GM21423 (cell line): ENCODE measurements around the gene TXNRD1.

ENCODE experiments used
- ATAC-seq: cut with Tn5 transposase; IDR thresholded peaks from one replicate; pipeline ENCODE4 v1.9.1; 2021; ENCODE audit warnings: mild to moderate bottlenecking, moderate library complexity; ENCODE audit not compliant: unreplicated experiment

TXNRD1 gene

DNA sequence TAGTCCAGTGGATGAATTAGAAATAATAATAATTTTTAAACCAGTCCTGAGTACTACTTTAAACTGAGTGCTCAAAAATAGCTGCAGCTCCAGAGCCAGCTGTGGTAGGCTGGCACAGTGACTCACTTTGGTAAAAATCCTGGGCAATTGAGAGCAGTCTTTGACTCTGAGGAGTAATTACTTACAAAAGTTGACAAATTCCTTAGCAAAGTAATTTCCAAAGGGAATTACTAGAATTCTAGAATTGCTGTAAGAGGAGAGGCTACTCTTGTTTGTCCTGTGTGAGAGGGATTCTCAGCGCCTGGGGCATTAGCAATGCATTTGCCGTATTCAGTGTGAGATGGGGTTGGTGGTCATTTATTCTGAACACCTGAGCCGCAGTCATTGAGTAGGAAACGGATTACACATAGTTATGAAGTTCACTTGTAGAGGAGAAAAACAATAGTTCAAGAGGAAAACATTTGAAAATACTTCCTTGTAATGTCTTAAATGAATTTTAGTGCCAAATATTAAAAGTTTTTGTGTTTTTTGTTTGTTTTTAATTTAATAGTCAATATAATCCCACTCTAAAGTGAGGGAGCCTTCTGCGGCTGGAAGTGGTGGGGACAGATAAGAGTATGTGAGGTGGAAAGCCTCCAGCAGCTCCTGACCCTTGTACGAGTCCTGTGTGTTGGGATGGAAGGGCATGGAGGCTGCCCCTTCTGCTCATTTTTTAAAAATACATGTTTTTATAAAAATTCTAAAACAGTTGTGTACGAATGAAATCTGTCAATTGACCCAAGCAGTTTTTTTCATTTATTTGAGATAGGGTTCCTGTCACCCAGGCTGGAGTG, 129.9 kb downstream of the TXNRD1 start:
- no peak for ATAC-seq

- ATAC-seq = no peak
These were observed 131.9 kb downstream of the TXNRD1 start for GRCh38 chr12:104347374-104348075.

- no peak for ATAC-seq
These were observed 132.9 kb downstream of the TXNRD1 start for GRCh38 chr12:104348283-104348993.

- no peak for ATAC-seq
These were observed 133.5 kb downstream of the TXNRD1 start for GRCh38 chr12:104348994-104349494.

DNA sequence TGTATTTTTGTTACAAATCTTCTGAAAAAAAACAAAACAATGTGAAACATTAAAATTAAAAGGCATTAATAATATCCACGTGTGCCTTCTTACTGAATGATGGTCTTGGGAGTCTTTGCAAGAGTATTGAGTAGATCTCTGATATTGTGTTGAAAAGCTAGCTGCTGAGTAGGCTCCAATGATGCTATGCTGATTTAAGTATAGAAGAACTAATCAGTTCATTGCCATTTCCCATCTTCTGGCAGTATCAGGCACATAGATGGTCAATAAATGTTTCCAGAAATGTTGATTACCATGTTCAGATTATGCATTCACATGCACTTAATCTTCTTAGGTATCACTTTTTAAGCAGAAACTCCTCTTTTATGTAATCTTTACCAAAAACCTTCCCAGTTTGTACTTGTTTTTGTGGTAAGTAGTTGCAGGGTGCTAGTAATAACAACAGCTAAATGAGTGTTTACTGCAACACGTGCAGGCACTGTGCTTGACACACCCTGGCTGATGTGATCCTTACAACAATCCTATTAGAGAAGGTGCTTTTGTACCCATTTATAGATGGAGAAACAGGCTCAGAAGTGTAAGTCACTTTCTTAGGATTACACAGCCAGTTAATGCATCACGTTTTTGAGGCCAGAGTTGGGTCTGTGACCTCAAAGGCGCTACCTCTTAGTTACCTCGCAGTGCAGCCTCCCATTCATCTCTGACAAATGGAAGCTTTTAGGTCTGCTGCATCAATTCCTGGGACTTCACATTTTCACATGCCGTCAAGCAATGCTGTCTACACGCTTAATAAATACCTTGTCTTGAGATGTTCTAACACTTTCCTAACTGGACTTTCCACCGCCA, 134.9 kb downstream of the TXNRD1 start:
- ATAC-seq = no peak

DNA sequence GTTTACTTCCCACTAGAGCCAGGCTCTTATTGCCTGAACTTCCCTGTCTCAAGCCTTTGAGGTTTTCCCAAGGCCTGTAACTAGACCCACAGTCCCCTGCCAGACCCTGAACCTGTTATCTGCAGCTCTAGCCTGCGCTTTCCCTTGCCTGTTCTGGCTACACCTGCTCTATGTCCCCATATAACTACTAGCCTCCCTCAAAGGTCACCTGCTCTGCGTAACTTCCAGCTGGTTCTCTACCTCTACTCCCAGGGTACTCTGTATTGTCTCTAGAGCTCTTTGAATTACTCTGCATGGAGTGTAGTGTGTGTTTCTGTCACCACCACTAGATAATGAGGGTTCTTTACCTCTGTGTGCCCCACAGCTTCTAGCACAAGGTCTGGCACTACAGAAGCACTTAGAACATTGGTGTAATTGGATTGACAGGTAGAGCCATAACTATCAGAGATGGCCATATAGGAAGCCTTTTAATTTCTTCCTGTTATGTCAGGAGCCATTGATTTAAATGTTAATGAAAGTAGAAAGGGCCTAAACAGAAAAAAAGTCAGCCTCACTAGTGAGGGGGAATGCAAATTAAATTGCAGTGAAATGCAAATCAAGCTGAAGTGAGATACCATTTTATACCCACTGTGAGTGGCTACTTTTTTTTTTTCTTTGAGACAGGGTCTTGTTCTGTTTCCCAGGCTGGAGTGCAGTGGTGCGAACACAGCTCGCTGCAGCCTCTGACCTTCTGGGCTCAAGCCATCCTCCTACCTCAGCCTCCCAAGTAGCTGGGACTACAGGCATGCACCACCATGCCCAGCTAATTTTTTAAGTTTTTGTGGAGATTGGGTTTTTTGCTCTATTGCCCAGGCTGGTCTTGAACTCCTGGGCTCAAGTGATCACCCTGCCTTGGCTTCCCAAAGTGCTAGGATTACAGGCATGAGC, 135.7 kb downstream of the TXNRD1 start:
- ATAC-seq = no peak

DNA sequence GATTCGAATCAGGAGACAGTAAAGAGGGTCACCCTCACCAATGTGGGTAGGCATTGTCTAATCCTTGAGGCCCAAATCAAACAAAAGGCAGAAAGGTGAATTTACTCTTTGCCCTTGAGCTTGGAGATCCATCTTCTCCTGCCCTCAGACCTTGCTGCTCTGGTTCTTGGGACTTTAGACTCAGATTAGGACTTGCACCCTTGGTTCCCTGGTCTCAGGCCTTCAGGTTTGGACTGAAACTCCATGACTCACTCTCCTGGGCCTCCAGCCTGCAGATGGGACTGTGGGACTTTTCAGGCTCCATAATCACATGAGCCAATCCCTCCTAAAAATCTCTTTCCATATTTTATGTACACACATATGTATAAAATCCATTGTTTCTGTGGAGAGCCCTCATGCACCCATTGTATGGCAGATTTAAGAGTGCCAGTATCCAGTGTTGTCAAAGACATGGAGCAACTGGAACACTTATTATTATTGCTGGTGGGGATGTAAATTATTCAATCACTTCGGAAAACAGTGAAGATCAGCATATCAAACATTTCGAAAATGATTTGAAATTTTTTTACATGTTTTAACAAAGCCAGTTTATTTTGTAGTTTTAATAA, 136.6 kb downstream of the TXNRD1 start:
- ATAC-seq = no peak

DNA sequence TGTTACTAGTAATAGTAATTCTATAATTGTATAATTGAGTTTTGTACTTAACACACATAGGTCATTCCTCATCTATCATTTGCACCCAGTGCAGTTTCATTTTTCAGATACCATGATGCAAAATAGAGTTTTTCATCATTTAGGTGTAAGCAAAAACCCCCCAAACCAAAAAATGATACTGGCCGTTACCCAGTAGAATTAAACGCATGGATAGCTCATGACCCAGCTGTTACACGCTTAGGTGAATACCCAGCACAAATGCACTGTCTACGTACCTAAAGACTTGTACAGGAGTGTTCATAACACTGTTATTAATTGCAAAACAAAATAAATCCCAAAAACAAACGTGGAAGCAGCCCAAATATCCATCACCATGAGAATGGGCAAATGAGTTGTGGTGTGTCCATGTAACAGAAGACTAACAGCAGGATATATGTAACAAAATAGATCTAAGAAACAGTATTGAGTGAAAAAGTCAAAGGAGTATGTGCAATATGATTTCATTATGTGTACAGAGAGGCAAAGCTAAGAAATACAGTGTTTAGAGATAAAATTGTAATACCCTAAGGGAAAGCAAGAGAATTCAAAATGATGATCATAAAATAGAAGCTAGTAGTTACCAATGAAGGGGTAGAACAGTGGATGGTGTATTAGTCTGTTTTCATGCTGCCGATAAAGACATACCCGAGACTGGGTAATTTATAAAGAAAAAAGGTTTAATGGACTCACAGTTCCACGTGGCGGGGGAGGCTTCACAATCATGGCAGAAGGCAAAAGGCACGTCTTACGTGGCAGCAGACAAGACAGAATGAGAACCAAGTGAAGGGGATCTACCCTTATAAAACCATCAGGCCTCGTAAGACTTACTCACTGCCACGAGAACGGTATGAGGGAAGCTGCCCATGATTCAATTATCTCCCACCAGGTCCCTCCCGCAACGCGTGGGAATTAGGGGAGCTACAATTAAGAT, 137.7 kb downstream of the TXNRD1 start:
- no peak for ATAC-seq

DNA sequence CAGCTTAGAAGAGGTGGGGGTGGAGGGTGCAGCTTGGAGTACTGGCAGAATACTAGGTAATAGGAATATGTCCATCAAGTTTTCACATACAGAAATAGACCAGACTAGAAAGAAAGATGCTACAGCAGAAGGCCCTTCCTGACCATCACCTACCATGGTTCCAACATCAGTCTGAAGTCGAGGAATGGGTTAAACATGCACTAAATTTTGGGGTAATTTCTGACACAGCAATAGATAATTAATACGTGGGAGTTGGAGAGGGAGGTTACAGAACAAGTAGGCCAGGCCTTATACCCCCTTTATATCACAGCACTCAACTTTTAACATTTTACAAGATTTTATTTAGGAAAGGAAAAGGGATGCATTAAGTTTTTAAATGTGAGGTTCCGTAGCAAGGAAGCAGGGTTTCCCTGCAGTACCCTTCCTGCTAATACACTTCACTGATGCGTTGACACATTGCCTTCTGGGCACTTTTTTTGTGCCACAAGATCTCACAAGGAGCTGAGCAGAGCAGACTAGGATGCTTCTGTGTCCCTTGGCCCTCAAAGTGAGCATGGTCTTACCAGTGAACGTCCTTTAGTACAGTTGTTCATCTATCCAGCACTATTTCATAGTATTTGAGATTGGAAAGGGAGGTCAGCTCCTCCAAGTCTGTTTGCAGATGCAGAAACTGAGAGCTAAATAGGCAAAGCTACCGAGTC, 138.7 kb downstream of the TXNRD1 start:
- no peak for ATAC-seq

DNA sequence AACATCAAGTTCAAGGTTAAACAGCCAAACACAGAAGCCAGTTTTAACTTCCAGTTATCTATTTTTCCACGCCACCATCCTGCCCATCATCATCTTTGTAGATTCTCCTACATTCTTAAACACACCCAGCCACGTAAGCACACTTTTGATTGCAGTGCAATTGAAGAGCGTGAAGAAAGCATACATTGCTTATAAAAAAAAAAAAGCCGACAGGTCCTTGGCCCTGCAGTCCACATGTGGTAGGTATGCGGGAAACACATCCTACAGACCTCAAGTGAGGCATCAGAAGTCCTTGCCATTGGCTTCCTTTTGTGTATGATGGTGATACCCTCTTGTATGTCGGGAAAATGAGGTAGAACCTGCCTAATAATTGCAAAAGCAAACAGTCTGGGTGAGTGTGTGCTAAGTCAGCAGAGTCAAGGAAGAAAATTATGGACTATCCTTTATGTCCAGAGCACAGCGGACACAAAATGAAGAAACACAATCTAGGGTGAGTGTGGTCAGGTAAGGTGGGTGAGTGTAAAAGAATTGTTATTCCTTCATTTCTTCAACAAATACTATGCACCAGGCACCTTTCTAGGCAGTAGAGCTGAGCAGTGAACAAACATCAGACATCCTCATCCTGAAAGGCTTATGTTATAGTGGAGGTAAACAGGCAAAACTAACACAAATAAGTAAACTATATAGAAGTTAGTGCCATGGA, 139.4 kb downstream of the TXNRD1 start:
- ATAC-seq = no peak

DNA sequence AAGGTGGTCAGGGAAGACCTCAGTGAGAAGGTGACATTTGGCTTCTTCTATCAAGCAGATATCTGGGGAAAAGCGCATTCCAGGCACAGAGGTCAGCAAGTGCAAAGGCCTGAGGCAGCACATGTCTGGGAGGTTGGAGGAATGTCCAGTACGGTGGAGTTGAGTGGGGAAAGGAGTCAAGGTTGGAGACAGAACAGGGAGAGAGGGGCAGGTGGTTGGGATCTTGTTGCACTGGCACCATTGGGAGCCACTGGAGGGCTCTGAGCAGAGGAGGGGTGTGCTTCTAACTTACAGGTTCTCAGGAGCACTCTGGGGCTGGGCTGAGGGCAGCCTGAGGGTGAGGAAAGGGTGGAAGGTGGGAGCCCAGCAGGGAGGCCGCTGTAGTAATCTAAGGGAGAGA, 140.1 kb downstream of the TXNRD1 start:
- no peak for ATAC-seq

- no peak for ATAC-seq
These were observed 140.9 kb downstream of the TXNRD1 start for GRCh38 chr12:104356231-104357115.

DNA sequence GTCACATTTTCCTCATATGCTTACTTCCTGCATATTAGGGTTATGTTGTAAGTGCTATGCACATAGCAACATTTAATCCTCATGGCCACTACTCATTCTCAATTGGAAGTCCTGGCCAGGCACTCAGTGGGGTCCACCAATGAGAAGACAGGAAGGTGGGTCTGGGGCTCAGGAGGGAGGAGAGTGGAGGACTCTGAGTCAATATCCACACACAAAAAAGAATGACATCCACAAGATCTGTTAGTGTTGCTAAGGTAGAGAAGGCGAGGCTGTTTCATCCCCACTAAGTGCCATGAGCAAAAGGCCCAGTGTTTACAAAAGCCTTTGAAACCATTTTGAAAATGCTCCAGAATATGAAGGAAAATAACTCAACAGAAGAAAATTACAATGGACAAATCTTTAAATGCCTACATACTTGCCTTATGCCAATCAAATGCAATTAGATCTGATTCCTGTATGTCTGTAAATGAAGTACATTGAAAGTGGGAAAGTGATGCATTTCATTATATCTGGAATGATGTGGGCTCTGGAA, 141.9 kb downstream of the TXNRD1 start:
- ATAC-seq = no peak

DNA sequence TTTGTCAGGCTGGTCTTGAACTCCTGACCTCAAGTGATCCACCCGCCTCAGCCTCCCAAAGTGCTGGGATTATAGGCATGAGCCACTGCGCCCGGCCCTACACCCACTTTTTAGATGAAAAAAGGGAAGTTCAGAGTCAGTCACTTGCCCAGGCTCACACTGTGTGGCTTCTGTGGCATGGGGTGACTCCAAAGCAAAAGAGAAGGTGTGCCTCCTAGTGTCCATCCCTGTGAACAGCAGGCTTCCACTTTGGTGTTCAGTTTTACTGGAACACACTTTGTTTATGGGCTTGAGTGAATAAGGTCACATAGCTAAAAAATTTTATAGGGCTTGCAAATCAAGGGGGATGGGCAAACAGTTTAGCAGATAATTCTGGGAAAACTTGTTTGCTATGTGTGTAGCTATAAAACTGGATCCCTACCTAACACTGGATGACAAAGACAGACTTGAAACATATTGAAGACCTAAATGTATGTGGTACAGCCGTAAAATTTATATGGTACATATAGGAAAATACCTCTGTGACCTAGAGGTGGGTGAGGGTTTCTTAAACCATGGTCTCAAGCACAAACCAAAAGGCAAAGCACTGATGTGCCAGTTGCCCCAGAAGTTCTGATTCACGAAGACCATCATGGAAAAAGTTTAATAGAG, 142.9 kb downstream of the TXNRD1 start:
- ATAC-seq = peak; percentile 87

- no peak for ATAC-seq
These were observed 143.6 kb downstream of the TXNRD1 start for GRCh38 chr12:104359216-104359615.
